PC-3 (cell line): ENCODE data around the gene ITGA1. TPM values are rescaled to one million over a fixed set of nuclear protein-coding genes. Genes with fewer than 3 reads are reported as not detected.

Source experiments
- ATAC-seq: fragments of 200-7000 bp; cut with Tn5 transposase; 2 replicates; pipeline ENCODE4 v1.9.1; 2020; ENCODE audit warnings: mild to moderate bottlenecking, moderate library complexity
- BruUV-seq: library from RNA; stranded (reverse); fragments of 400-500 nt; replicated peaks from 2 replicates; lab custom pipeline; 2021; lab: Mats Ljungman, UMichigan
- CTCF ChIA-PET: fragments of 300-600 bp; sonication (Branson Sonifier 250); formaldehyde crosslinking; loops from one replicate; lab custom pipeline; 2022; ENCODE audit warnings: antibody characterized with exemption; lab: Charles Lee
- POLR2A ChIA-PET: fragments of 300-600 bp; sonication (Branson Sonifier 250); formaldehyde crosslinking; loops from one replicate; lab custom pipeline; 2022; ENCODE audit warnings: antibody characterized with exemption; ENCODE audit not compliant: unreplicated experiment; lab: Charles Lee
- DNase-seq: peaks from one replicate; pipeline ENCODE4 v3.0.0-alpha.2; 2015
- H2AFZ ChIP-seq: fragments of 300-600 bp; sonication (generic); 2 replicates; pipeline ENCODE4 v1.6.0; 2016; ENCODE audit warnings: antibody characterized with exemption, low read length
- H3F3A ChIP-seq: fragments of 300-600 bp; sonication (generic); one replicate; pipeline ENCODE4 v1.6.0; 2017; ENCODE audit warnings: antibody characterized with exemption, low read length, control low read depth, mild to moderate bottlenecking; ENCODE audit not compliant: unreplicated experiment
- H3K27ac ChIP-seq: fragments of 300-600 bp; sonication (generic); 2 replicates; pipeline ENCODE4 v1.5.1; 2016; ENCODE audit warnings: mild to moderate bottlenecking, low read length
- H3K27me3 ChIP-seq: fragments of 300-600 bp; sonication (generic); 2 replicates; pipeline ENCODE4 v1.6.1; 2016; ENCODE audit warnings: low read length, mixed read lengths
- H3K36me3 ChIP-seq: fragments of 300-600 bp; sonication (generic); 2 replicates; pipeline ENCODE4 v1.6.1; 2016; ENCODE audit warnings: low read depth, mixed run types, low read length, mixed read lengths
- H3K4me1 ChIP-seq: fragments of 300-600 bp; sonication (generic); 2 replicates; pipeline ENCODE4 v1.5.1; 2016; ENCODE audit warnings: low read length; ENCODE audit not compliant: insufficient read depth
- H3K4me2 ChIP-seq: fragments of 300-600 bp; sonication (generic); 2 replicates; pipeline ENCODE4 v1.6.0; 2016; ENCODE audit warnings: low read length
- H3K4me3 ChIP-seq: fragments of 300-600 bp; sonication (generic); 2 replicates; pipeline ENCODE4 v1.5.1; 2016; ENCODE audit warnings: mild to moderate bottlenecking, low read length, mixed read lengths
- H3K79me2 ChIP-seq: fragments of 300-600 bp; sonication (generic); 2 replicates; pipeline ENCODE4 v1.6.1; 2017; ENCODE audit warnings: low read length, mixed read lengths
- H3K9ac ChIP-seq: fragments of 300-600 bp; sonication (generic); 2 replicates; pipeline ENCODE4 v1.6.0; 2016; ENCODE audit warnings: mild to moderate bottlenecking, low read length
- H3K9me2 ChIP-seq: fragments of 300-600 bp; sonication (generic); replicated peaks from 2 replicates; pipeline ENCODE4 v1.6.1; 2016; ENCODE audit warnings: mixed run types, low read length, mixed read lengths
- H3K9me3 ChIP-seq: fragments of 300-600 bp; sonication (generic); 2 replicates; pipeline ENCODE4 v1.6.1; 2016; ENCODE audit warnings: low read length, mixed read lengths
- H4K20me1 ChIP-seq: fragments of 300-600 bp; sonication (generic); 2 replicates; pipeline ENCODE4 v1.6.1; 2016; ENCODE audit warnings: low read length, mixed read lengths
- EZH2 ChIP-seq: fragments of 300-600 bp; sonication (generic); IDR thresholded peaks from one replicate; pipeline ENCODE4 v1.6.1; 2017; ENCODE audit warnings: antibody characterized with exemption, mild to moderate bottlenecking, low read length; ENCODE audit not compliant: unreplicated experiment
- EZH2phosphoT487 ChIP-seq: fragments of 300-600 bp; sonication (generic); IDR thresholded peaks from 2 replicates; pipeline ENCODE4 v1.6.1; 2018; ENCODE audit warnings: mild to moderate bottlenecking, antibody characterized with exemption, low read length, borderline replicate concordance
- intact Hi-C: fragments of 100-400 bp; cut with micrococcal nuclease; formaldehyde crosslinking; loops from 2 replicates; pipeline ENCODE4 v1.9.0; 2023
- total RNA-seq: library from RNA; depleted of rRNA; stranded (reverse); fragments of >200 nt; gene quantifications from 2 replicates; pipeline ENCODE4 v1.2.3, GENCODE V29; 2014
- TF ChIP-seq, protein P1 (sequence below): fragments of 300-600 bp; sonication (generic); conservative IDR thresholded peaks from 2 replicates; pipeline ENCODE4 v1.5.1; 2017; ENCODE audit warnings: antibody characterized with exemption, low read depth, mild to moderate bottlenecking, low read length

Gene ITGA1
- total RNA-seq, 1 experiment from 2014 or later, result 4.7 TPM

DNA sequence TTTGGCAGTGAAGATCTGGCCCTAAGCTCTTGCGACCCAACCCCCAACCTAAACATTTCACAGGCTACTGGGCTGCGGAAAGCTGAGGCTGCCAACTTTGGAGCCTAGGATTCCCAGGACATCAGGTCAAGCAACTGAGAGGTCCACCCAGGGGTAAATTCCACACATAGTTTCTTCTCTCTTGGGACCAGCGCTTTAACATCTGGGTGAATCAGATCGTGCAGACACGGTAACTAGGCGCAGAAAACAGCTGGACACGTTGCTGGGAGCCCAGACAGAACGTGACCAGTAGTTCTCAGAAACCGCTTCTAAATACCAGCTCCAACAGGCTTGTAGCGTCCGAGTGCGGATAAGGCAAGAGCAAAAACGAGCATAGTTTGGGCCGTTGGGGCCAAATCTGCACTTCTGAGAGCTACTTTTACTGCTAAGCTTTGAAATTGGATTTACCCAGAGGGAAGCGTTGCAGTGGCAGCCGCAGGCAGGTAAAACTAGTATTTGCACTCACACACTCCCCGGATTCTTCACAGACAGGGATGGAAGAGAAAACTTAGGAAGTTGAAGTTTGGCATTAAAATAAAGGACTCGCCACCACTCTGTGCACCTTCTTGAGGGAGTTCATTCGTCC lies 11.8 kb downstream of the ITGA1 start:
- DNase-seq (peak; percentile 20), ATAC-seq (peak; percentile 19)
- no peaks in the 10 kb centered on the region for H3F3A ChIP-seq
- intact Hi-C loops, result loop anchor here (1.0 kb wide), 2 partner anchors 11 to 116 kb away; no protein-coding TSS in a partner anchor
- H3K9me3 ChIP-seq, result no peaks in the 10 kb centered on the region
- ChIA-PET POLR2A (interaction anchor here (0.6 to 1.2 kb wide), 7 partner anchors 10 to 1750 kb away, joined by 3 to 8 read pairs (median 4); partner anchors contain the start of gene MOCS2), CTCF (interaction anchor here (0.6 to 1.9 kb wide), 3 partner anchors 17 to 135 kb away, joined by 3 to 7 read pairs (median 6); no protein-coding TSS in a partner anchor)
- no TSS peak for BruUV-seq
- H3K4me1 ChIP-seq, result peaks cover 23% of the 10 kb centered on the region
- H3K4me2 ChIP-seq, result peak overlapping the region; percentile 99
- H3K27me3 ChIP-seq, result no peaks in the 10 kb centered on the region
- H3K4me3 ChIP-seq, result peak overlapping the region; percentile 77
- H3K79me2 ChIP-seq, result peaks cover 62% of the 10 kb centered on the region
- no peak for TF ChIP-seq EZH2phosphoT487
- TF ChIP-seq, protein P1, sequence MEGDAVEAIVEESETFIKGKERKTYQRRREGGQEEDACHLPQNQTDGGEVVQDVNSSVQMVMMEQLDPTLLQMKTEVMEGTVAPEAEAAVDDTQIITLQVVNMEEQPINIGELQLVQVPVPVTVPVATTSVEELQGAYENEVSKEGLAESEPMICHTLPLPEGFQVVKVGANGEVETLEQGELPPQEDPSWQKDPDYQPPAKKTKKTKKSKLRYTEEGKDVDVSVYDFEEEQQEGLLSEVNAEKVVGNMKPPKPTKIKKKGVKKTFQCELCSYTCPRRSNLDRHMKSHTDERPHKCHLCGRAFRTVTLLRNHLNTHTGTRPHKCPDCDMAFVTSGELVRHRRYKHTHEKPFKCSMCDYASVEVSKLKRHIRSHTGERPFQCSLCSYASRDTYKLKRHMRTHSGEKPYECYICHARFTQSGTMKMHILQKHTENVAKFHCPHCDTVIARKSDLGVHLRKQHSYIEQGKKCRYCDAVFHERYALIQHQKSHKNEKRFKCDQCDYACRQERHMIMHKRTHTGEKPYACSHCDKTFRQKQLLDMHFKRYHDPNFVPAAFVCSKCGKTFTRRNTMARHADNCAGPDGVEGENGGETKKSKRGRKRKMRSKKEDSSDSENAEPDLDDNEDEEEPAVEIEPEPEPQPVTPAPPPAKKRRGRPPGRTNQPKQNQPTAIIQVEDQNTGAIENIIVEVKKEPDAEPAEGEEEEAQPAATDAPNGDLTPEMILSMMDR, result no peak
- no peak for TF ChIP-seq EZH2
- peaks cover 37% of the 10 kb centered on the region for H4K20me1 ChIP-seq
- H3K9ac ChIP-seq, result peak overlapping the region; percentile 100
- no peaks in the 10 kb centered on the region for H3K9me2 ChIP-seq
- peak overlapping the region; percentile 99 for H3K27ac ChIP-seq
- peak overlapping the region; percentile 73 for H2AFZ ChIP-seq
- H3K36me3 ChIP-seq, result peaks cover 25% of the 10 kb centered on the region

DNA sequence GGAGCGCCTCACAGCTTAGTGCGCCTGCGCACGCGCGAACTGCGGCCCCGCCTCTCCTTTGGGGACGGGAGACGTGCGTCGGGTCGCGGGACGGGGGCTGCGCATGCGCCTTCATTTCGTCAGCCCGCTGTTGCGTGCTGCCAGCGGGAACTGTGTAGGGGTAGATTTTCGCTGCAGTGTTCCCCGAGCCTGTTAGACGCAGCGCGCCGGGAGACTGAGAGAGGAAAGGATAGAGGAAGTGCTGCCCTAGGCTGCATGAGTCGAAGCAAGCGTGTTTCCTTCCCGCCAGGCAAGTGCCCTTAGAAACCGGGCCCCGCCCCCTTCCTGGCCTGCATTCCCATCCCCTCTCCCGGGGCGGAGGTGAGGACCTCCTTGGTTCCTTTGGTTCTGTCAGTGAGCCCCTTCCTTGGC lies 12.3 kb downstream of the ITGA1 start:
- CTCF ChIA-PET, result interaction anchor here (1.2 to 1.9 kb wide), 2 partner anchors 115 to 136 kb away, joined by 6 to 7 read pairs; no protein-coding TSS in a partner anchor
- TF ChIP-seq EZH2phosphoT487 (no peak), EZH2 (no peak)
- TF ChIP-seq, protein P1, result no peak
- intact Hi-C loops, result loop anchor here (1.0 to 5.0 kb wide), 3 partner anchors 12 to 115 kb away; no protein-coding TSS in a partner anchor
- ATAC-seq (peak; percentile 70), DNase-seq (peak; percentile 94)
- POLR2A ChIA-PET, result interaction anchor here (0.6 to 1.2 kb wide), 5 partner anchors 10 to 1749 kb away, joined by 3 to 6 read pairs (median 4); partner anchors contain the start of gene MOCS2
- H2AFZ ChIP-seq, result peak overlapping the region; percentile 73
- H3K27ac ChIP-seq, result peak overlapping the region; percentile 99
- no peaks in the 10 kb centered on the region for H3K27me3 ChIP-seq
- peak overlapping the region; percentile 99 for H3K4me2 ChIP-seq
- no peaks in the 10 kb centered on the region for H3K9me3 ChIP-seq
- H4K20me1 ChIP-seq, result peaks cover 41% of the 10 kb centered on the region
- H3K9ac ChIP-seq, result peak overlapping the region; percentile 100
- no peaks in the 10 kb centered on the region for H3K9me2 ChIP-seq
- peaks cover 67% of the 10 kb centered on the region for H3K79me2 ChIP-seq
- H3K36me3 ChIP-seq, result peaks cover 28% of the 10 kb centered on the region
- H3K4me3 ChIP-seq, result peak overlapping the region; percentile 77
- BruUV-seq, result no TSS peak
- H3F3A ChIP-seq, result no peaks in the 10 kb centered on the region
- H3K4me1 ChIP-seq, result peaks cover 25% of the 10 kb centered on the region
